Measurements from ENCODE around the gene BCL2L15. TPM values are rescaled to one million over a fixed set of nuclear protein-coding genes. Genes with fewer than 3 reads are reported as not detected.

The BCL2L15 gene
- total and polyA plus RNA-seq, 2 of the 8 experiments (the other 6 are each of a cell fraction or from before 2014, with no cell fraction given) = 0.32 to 0.36 TPM

DNA sequence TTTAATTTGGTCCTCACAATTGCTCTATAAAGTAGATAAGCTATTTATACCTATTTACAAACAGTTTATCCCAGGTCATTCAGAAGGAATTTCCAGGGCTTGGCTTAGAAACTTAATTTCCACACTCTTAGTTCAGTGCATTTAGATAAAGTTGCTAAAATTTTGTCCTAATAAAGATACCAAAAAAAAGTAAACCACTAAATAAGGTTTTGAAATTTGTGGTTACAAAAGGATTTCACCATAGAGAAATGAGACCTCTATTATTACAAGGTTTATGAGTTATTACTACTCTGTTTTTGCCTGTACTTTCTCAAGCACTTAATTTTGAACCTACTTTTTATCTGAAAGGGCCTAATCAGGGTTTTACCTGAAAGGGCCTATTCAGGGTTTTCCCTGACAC, 38.3 kb downstream of the BCL2L15 start (continued):
- TF ChIP-seq, protein P1, sequence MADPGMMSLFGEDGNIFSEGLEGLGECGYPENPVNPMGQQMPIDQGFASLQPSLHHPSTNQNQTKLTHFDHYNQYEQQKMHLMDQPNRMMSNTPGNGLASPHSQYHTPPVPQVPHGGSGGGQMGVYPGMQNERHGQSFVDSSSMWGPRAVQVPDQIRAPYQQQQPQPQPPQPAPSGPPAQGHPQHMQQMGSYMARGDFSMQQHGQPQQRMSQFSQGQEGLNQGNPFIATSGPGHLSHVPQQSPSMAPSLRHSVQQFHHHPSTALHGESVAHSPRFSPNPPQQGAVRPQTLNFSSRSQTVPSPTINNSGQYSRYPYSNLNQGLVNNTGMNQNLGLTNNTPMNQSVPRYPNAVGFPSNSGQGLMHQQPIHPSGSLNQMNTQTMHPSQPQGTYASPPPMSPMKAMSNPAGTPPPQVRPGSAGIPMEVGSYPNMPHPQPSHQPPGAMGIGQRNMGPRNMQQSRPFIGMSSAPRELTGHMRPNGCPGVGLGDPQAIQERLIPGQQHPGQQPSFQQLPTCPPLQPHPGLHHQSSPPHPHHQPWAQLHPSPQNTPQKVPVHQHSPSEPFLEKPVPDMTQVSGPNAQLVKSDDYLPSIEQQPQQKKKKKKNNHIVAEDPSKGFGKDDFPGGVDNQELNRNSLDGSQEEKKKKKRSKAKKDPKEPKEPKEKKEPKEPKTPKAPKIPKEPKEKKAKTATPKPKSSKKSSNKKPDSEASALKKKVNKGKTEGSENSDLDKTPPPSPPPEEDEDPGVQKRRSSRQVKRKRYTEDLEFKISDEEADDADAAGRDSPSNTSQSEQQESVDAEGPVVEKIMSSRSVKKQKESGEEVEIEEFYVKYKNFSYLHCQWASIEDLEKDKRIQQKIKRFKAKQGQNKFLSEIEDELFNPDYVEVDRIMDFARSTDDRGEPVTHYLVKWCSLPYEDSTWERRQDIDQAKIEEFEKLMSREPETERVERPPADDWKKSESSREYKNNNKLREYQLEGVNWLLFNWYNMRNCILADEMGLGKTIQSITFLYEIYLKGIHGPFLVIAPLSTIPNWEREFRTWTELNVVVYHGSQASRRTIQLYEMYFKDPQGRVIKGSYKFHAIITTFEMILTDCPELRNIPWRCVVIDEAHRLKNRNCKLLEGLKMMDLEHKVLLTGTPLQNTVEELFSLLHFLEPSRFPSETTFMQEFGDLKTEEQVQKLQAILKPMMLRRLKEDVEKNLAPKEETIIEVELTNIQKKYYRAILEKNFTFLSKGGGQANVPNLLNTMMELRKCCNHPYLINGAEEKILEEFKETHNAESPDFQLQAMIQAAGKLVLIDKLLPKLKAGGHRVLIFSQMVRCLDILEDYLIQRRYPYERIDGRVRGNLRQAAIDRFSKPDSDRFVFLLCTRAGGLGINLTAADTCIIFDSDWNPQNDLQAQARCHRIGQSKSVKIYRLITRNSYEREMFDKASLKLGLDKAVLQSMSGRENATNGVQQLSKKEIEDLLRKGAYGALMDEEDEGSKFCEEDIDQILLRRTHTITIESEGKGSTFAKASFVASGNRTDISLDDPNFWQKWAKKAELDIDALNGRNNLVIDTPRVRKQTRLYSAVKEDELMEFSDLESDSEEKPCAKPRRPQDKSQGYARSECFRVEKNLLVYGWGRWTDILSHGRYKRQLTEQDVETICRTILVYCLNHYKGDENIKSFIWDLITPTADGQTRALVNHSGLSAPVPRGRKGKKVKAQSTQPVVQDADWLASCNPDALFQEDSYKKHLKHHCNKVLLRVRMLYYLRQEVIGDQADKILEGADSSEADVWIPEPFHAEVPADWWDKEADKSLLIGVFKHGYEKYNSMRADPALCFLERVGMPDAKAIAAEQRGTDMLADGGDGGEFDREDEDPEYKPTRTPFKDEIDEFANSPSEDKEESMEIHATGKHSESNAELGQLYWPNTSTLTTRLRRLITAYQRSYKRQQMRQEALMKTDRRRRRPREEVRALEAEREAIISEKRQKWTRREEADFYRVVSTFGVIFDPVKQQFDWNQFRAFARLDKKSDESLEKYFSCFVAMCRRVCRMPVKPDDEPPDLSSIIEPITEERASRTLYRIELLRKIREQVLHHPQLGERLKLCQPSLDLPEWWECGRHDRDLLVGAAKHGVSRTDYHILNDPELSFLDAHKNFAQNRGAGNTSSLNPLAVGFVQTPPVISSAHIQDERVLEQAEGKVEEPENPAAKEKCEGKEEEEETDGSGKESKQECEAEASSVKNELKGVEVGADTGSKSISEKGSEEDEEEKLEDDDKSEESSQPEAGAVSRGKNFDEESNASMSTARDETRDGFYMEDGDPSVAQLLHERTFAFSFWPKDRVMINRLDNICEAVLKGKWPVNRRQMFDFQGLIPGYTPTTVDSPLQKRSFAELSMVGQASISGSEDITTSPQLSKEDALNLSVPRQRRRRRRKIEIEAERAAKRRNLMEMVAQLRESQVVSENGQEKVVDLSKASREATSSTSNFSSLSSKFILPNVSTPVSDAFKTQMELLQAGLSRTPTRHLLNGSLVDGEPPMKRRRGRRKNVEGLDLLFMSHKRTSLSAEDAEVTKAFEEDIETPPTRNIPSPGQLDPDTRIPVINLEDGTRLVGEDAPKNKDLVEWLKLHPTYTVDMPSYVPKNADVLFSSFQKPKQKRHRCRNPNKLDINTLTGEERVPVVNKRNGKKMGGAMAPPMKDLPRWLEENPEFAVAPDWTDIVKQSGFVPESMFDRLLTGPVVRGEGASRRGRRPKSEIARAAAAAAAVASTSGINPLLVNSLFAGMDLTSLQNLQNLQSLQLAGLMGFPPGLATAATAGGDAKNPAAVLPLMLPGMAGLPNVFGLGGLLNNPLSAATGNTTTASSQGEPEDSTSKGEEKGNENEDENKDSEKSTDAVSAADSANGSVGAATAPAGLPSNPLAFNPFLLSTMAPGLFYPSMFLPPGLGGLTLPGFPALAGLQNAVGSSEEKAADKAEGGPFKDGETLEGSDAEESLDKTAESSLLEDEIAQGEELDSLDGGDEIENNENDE (IDR thresholded peaks at IDR 0.05; ENCODE audit: insufficient replicate concordance, low read length) = no peak
- TF ChIP-seq TBP (IDR thresholded peaks at IDR 0.05; ENCODE audit: low read depth, low read length) (no peak), HDAC6 (IDR thresholded peaks at IDR 0.05; ENCODE audit: low read depth, low read length) (no peak), SP1 (IDR thresholded peaks at IDR 0.05; ENCODE audit: low read depth, low read length) (no peak), GTF2F1 (IDR thresholded peaks at IDR 0.05; ENCODE audit: borderline replicate concordance, low read depth, low read length) (no peak)
